Caco-2 (cell line): Measurements from ENCODE around the gene GK. TPM values are rescaled to one million over a fixed set of nuclear protein-coding genes. Genes with fewer than 3 reads are reported as not detected.

Source experiments
- BruUV-seq: library from RNA; stranded (reverse); fragments of 400-500 nt; replicated peaks from 2 replicates; lab custom pipeline; 2021; lab: Mats Ljungman, UMichigan
- CTCF ChIA-PET: fragments of 300-600 bp; sonication (Branson Sonifier 250); formaldehyde crosslinking; loops from one replicate; lab custom pipeline; 2022; ENCODE audit warnings: antibody characterized with exemption; lab: Charles Lee
- POLR2A ChIA-PET: fragments of 300-600 bp; sonication (Branson Sonifier 250); formaldehyde crosslinking; loops from one replicate; lab custom pipeline; 2022; ENCODE audit warnings: antibody characterized with exemption; lab: Charles Lee
- DNase-seq, 2 experiments: peaks; one replicate each; pipeline versions ENCODE4 v3.0.0 to v3.0.0-alpha.2; 2020 to 2022
- H3K27me3 ChIP-seq: replicated peaks from 2 replicates; pipeline ENCODE4 v1.6.0; 2011; ENCODE audit warnings: low read length; ENCODE audit not compliant: control insufficient read depth, insufficient read depth
- H3K36me3 ChIP-seq: 2 replicates; pipeline ENCODE4 v1.5.1; 2011; ENCODE audit warnings: low read length; ENCODE audit not compliant: control insufficient read depth, insufficient read depth
- H3K4me1 ChIP-seq: fragments of 250-450 bp; sonication (Bioruptor Pico); 2 replicates; pipeline ENCODE4 v1.5.1; 2020; ENCODE audit warnings: mild to moderate bottlenecking
- H3K4me3 ChIP-seq: 2 replicates; pipeline ENCODE4 v1.5.1; 2011; ENCODE audit warnings: low read depth, mild to moderate bottlenecking, control low read depth, low read length
- H3K9me3 ChIP-seq: fragments of 250-450 bp; sonication (Bioruptor Pico); 2 replicates; pipeline ENCODE4 v1.5.1; 2020; ENCODE audit warnings: mild to moderate bottlenecking, moderate library complexity
- H3K27ac Mint-ChIP-seq: one replicate; pipeline ENCODE4 v1.8.0; 2022; ENCODE audit warnings: mixed read lengths; ENCODE audit not compliant: unreplicated experiment
- H3K27me3 Mint-ChIP-seq: one replicate; pipeline ENCODE4 v1.8.0; 2022; ENCODE audit warnings: mixed read lengths; ENCODE audit not compliant: insufficient read depth, unreplicated experiment
- H3K36me3 Mint-ChIP-seq: one replicate; pipeline ENCODE4 v1.8.0; 2022; ENCODE audit warnings: mild to moderate bottlenecking, mixed read lengths; ENCODE audit not compliant: insufficient read depth, unreplicated experiment
- H3K4me1 Mint-ChIP-seq: one replicate; pipeline ENCODE4 v1.8.0; 2022; ENCODE audit warnings: low read depth, mixed read lengths; ENCODE audit not compliant: unreplicated experiment
- H3K4me3 Mint-ChIP-seq: one replicate; pipeline ENCODE4 v1.8.0; 2022; ENCODE audit warnings: mild to moderate bottlenecking, moderate library complexity, mixed read lengths; ENCODE audit not compliant: unreplicated experiment
- H3K9me3 Mint-ChIP-seq: one replicate; pipeline ENCODE4 v1.8.0; 2022; ENCODE audit warnings: mixed read lengths; ENCODE audit not compliant: unreplicated experiment
- intact Hi-C: fragments of 100-400 bp; cut with micrococcal nuclease; formaldehyde crosslinking; loops from one replicate; pipeline ENCODE4 v1.10.0; 2022; ENCODE audit not compliant: unreplicated experiment
- total RNA-seq: library from RNA; stranded (reverse); gene quantifications from 2 replicates; pipeline ENCODE4 v1.2.3, GENCODE V29; 2022
- TF ChIP-seq, protein P1 (sequence below), 2 experiments: fragments of 200-600 bp in 1 of 2; IDR thresholded peaks; 1 replicate in 1 of 2; 2 replicates in 1 of 2; pipeline versions ENCODE4 v1.5.1 to v1.8.0; 2011 to 2022; ENCODE audit warnings: antibody characterized with exemption in 1 of 2, control low read depth in 1 of 2, inconsistent platforms in 1 of 2, low read depth in 1 of 2, low read length in 1 of 2, mild to moderate bottlenecking in 1 of 2, moderate library complexity in 1 of 2; ENCODE audit not compliant: insufficient read depth in 1 of 2, severe bottlenecking in 1 of 2, unreplicated experiment in 1 of 2

The GK gene
- total RNA-seq, 1 experiment from 2014 or later, result 6.5 TPM

DNA sequence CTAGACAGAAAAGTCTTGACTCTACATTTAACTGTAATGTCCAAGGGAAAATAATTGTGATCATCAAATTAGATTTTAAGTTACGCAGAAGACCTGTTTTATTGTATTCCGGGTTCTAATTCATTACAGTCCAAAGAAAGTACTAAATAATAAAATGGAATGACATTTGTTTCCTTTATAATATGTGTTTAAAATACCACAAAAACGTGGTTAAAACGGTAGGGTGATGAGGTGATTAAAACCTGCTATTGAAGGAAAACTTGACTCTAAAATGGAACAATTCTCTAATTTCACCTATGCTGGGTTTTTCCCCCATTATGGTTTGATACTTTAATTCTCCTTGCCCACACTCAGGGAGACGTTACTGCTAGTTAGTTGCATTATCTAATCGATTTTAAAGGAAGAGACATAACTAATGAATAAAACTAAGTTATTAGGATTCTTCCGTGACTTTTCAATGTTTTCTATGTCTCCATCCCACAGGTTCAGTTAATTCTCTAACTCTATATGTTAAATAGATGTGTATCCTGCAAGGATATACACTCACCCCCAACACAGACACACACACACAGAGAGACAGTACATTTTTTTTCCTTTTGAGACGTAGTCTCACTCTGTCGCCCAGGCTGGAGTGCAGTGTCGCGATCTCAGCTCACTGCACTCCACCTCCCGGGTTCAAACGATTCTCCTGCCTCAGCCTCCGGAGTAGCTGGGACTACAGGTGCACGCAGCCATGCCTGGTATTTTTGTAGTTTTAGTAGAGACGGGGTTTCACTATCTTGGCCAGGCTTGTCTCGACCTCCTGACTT lies 80.8 kb downstream of the GK start:
- Histone ChIP-seq H3K9me3 (no peaks in the 10 kb centered on the region), H3K4me1 (no peaks in the 10 kb centered on the region), H3K27me3 (no peaks in the 10 kb centered on the region), H3K36me3 (no peaks in the 10 kb centered on the region), H3K4me3 (no peak overlapping the region)
- no peak overlapping the region for H3K27ac Mint-ChIP-seq
- H3K9me3 Mint-ChIP-seq, result no peaks in the 10 kb centered on the region
- no peak overlapping the region for H3K4me3 Mint-ChIP-seq
- BruUV-seq, result no TSS peak
- no peaks in the 10 kb centered on the region for H3K36me3 Mint-ChIP-seq
- POLR2A ChIA-PET, result no interaction called here
- intact Hi-C loops, result no loop called here
- CTCF ChIA-PET, result interaction anchor here (2.2 kb wide), 1 partner anchor 131 kb away, joined by 6 read pairs; no protein-coding TSS in a partner anchor
- no peaks in the 10 kb centered on the region for H3K27me3 Mint-ChIP-seq
- TF ChIP-seq, protein P1, sequence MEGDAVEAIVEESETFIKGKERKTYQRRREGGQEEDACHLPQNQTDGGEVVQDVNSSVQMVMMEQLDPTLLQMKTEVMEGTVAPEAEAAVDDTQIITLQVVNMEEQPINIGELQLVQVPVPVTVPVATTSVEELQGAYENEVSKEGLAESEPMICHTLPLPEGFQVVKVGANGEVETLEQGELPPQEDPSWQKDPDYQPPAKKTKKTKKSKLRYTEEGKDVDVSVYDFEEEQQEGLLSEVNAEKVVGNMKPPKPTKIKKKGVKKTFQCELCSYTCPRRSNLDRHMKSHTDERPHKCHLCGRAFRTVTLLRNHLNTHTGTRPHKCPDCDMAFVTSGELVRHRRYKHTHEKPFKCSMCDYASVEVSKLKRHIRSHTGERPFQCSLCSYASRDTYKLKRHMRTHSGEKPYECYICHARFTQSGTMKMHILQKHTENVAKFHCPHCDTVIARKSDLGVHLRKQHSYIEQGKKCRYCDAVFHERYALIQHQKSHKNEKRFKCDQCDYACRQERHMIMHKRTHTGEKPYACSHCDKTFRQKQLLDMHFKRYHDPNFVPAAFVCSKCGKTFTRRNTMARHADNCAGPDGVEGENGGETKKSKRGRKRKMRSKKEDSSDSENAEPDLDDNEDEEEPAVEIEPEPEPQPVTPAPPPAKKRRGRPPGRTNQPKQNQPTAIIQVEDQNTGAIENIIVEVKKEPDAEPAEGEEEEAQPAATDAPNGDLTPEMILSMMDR (IDR thresholded peaks at IDR 0.05; ENCODE audit: insufficient read depth in 1 of 2, low read depth in 1 of 2, low read length in 1 of 2, severe bottlenecking in 1 of 2, unreplicated experiment in 1 of 2), result no peak
- no peaks in the 10 kb centered on the region for H3K4me1 Mint-ChIP-seq
- no peak for DNase-seq

DNA sequence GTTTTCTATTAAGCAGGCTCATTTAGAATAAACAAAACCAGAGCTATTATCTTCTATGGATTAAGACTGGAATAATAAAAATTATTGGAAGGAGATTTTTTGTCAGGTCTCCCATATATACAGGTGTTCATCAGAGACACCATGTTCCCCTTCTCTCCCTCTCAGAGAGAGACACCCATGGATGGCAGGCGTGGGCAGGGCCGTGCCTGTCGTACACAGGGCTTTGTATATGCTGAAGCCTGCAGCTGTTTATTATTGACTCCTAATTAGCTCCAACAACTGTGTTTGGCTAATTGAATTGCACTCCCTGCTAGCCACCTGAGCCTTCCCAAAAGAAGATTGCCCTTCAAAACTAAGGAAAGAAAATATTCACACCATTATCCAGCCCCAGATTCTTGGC lies 81.6 kb downstream of the GK start:
- TF ChIP-seq, protein P1 (IDR thresholded peaks at IDR 0.05; ENCODE audit: insufficient read depth in 1 of 2, low read depth in 1 of 2, low read length in 1 of 2, severe bottlenecking in 1 of 2, unreplicated experiment in 1 of 2), result no peak
- no peaks in the 10 kb centered on the region for H3K9me3 ChIP-seq
- ChIA-PET POLR2A (no interaction called here), CTCF (interaction anchor here (1.3 to 2.2 kb wide), 3 partner anchors 13 to 130 kb away, joined by 4 to 6 read pairs (median 6); no protein-coding TSS in a partner anchor)
- intact Hi-C loops, result loop anchor here (1.0 to 5.0 kb wide), 3 partner anchors 87 to 133 kb away; no protein-coding TSS in a partner anchor
- H3K36me3 ChIP-seq, result no peaks in the 10 kb centered on the region
- no TSS peak for BruUV-seq
- H3K4me3 ChIP-seq, result no peak overlapping the region
- Mint-ChIP-seq H3K9me3 (no peaks in the 10 kb centered on the region), H3K27me3 (no peaks in the 10 kb centered on the region), H3K4me1 (no peaks in the 10 kb centered on the region), H3K27ac (no peak overlapping the region), H3K36me3 (no peaks in the 10 kb centered on the region), H3K4me3 (no peak overlapping the region)
- H3K4me1 ChIP-seq, result no peaks in the 10 kb centered on the region
- no peaks in the 10 kb centered on the region for H3K27me3 ChIP-seq
- no peak for DNase-seq

DNA sequence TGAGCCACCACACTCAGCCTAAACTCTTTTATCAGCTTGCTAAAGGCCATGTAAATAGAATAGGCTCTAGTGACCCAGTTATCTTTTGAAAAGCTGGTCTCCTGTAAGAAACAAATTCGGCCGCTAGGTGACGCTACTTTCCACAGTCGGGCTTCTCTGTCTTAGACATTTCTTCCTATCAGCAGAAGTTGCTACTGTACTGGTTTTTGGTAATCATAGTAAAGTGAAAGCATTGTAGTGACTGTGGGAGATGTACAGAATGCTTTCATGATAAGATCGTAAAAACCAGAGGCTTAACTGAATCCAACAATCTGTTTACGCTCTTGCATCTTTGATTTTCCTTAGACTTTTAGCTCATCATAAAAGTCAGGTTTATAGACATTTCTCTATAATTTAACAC lies 82.6 kb downstream of the GK start:
- Mint-ChIP-seq H3K27ac (no peak overlapping the region), H3K4me3 (no peak overlapping the region), H3K36me3 (no peaks in the 10 kb centered on the region), H3K27me3 (no peaks in the 10 kb centered on the region), H3K9me3 (no peaks in the 10 kb centered on the region), H3K4me1 (no peaks in the 10 kb centered on the region)
- CTCF ChIA-PET, result interaction anchor here (0.8 to 2.2 kb wide), 7 partner anchors 12 to 301 kb away, joined by 3 to 6 read pairs (median 3); no protein-coding TSS in a partner anchor
- Histone ChIP-seq H3K36me3 (no peaks in the 10 kb centered on the region), H3K4me3 (no peak overlapping the region), H3K4me1 (no peaks in the 10 kb centered on the region), H3K9me3 (no peaks in the 10 kb centered on the region), H3K27me3 (no peaks in the 10 kb centered on the region)
- intact Hi-C loops, result loop anchor here (1.0 to 5.0 kb wide), 3 partner anchors 85 to 131 kb away; no protein-coding TSS in a partner anchor
- POLR2A ChIA-PET, result no interaction called here
- no TSS peak for BruUV-seq
- TF ChIP-seq, protein P1 (IDR thresholded peaks at IDR 0.05; ENCODE audit: insufficient read depth in 1 of 2, low read depth in 1 of 2, low read length in 1 of 2, severe bottlenecking in 1 of 2, unreplicated experiment in 1 of 2), result peak; percentile 60 to 71
- peak; percentile 63 to 73 for DNase-seq
